Activated effector memory CD4-positive, alpha-beta T cell treated with anti-CD3 and anti-CD28 coated beads, Interleukin-2, amount 50 U/mL, for 16 hours (primary cell): ENCODE measurements around the gene ADAR.

ENCODE experiments used
- DNase-seq: peaks from one replicate; pipeline ENCODE4 v3.0.0-alpha.2; 2020

ADAR gene

DNA sequence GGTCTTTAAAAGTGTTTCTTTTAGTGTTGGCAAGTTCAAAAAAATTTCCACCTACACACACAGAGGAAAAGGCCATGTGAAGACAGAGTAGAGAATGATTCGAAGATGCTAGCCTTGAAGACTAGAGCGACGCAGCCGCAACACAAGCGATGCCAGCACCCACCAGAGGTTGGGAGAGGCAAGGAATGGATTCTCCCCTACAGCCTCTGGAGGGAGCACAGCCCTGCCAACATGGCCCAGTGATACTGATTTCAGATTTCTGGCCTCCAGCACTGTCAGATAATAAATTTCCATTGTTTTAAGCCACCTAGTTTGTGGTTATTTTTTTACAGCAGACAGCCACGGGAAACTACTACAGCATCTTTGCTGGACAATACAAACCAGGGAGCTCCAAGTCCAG lies 6.9 kb upstream of the ADAR start:
- no peak for DNase-seq

DNA sequence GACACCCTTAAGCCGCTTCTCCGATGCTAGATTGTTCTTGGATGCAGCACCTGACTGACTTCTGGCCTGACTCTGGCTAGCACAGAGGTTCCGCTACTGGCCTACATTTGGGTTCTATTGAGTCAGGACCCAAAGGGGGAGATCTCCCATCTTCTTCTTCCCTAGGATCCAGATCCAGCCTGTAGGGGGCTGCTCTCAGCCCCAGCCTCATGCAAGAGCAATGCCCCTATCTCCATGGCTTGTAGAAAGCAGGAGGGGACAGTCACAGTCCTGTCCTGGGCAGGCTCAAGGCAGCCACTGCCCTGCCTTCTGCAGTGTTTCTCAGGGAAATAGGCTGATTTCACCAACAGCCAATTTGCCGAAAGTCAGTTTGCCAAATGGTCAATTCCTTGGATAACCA lies 6.3 kb upstream of the ADAR start:
- DNase-seq: no peak

DNA sequence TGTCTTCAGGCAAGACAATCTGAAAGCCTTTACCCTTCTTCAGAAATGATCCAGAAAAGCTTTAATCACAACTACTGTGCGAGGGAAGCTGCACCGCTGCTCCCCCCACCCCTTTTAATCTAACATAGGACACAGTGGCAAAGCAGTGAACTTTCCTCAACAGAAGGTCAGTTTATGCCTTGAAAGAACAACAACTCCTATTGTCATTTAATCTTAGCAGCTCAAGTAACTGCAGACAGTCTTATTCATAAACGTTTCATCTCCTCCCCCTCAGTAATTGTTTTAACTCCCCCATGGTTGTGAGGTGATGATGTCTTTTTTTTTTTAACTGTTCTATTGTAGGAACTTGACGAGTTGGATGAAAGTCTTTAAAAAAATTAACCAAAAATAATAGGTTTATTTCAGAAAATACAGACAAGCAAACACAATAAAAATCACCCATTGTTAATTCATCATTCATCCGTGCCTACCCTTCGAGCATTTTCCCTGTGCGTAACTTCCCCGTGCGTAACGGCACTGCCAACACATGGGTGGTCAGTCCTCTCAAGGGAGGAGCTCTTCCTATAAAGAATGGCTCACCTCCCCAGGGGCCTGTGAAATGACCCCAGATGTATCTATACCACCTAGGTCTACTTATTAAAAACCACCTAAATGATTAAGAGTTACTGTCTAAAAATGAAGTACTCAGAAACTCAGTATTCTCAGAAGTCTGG lies 3.3 kb upstream of the ADAR start:
- no peak for DNase-seq

DNA sequence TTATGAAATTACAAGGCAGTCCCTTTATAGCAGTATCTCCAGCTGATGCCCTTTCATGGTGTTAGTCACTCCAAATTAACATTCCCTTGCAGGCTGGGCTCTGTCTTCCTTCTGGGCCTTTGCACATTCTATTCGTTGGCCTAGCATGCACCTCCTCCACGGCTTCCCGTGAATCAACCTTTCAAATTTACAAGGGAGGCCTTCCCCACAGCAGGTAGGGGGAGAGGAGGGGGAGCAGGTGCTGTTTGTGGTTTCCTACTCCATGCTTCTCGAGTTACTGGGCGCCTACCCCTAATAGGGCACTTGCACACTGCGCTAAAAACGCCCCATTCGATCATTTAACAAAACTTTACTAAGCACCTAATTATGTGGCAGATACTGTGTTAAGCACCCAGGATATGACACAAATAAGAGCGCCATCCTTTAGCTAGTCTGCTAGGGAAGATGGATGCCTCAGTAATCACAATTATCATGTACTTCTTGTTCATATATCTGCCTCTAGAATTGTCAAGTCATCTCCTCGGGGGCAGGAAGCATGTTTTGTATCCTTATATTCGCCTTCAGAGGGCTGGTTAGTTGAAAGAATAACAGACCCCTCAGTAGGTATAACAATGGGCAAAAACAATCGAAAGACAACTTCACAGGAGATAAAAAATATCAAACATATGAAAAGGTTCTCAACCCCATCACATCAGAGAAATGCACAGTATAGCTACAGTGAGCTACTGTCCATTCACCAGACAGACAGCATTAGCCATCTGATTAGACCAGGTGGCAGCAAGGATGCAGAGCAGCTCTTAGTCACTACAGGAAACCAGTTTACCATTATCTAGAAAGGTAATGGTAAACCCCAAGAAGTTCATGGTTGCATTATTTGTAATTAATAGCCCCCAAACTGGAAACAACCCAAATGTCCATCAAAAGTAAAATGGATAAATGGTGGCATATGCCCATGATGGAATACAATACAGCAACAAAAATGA lies 1.7 kb upstream of the ADAR start:
- DNase-seq: peak; percentile 80

DNA sequence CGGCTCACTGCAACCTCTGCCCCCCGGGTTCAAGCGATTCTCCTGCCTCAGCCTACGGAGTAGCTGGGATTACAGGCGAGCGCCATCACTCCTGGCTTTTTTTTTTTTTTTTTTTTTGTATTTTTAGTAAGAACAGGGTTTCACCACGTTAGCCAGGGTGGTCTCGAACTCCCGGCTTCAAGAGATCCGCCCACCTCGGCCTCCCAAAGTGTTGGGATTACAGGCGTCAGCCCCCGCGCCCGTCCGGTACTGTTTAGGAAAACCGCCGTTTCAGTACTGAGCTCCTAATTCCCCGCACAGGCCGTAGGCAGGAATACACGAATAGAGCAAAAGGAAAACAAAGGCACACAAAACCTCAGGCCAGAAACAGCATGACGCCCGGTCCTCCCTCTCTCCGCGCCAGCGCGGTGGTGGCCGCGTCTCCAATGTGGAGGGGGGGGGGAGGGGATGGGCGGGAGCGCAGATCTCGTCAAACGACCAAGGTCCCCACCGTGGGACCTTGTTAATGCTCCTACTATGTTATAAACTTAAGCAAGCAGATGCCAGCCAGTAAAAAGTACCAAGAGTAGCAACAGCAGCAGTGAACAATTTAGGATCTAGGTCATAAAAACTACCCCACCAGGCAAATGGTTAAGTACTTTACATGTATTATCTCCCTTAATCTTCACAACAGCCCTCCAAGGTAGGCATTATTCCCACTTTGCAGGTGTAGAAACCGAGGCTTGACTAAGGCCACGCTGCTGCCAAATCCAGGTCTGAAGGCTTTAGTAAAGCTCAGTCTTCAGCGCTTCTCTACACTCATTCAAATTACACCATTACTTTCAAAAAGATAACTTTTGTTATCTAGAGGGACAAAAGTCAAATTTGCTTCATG lies 648 bp upstream of the ADAR start:
- peak; percentile 76 for DNase-seq

DNA sequence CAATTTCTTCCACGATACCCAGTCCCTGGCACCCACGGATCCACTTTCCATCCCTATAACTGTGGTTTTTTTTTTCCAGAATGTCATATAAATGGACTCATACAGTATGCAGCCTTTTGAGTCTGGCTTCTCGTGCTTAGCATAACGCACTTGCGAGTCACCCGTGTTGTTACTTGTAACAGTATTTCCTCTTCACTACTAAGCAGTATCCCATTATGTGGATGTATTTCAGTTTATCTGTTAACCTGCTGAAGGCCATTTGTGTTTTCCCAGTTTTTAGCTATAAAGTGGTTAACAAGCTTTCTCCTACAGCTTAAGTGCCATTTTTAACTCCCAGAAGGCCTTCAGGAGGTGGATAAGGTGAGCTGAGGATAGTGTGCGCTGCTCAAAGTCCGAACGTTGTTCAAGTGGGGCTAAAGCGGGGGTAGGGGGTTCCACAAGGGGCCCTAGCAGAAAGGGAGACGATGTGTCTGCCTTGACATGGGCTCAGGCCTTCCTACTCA lies 829 bp downstream of the ADAR start:
- no peak for DNase-seq

DNA sequence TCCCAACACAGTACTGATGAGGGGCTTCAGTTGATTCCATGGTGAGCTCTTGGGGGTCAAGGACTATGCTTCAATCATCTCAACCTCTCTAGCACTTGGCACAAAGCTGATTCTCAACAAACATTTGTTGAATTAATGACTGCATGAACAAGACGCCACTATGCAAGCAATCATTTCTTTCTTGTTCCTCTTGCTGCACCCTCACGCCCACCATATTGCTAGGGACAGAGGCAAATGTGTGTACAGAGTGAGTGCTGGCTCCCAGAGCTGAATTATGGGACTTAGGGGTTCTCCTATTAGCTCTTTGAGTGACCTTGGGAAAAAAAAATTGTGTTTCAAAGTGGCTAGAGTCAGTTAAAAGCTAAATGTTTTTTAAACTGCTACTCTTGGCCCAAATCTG lies 2.5 kb downstream of the ADAR start:
- DNase-seq: no peak

DNA sequence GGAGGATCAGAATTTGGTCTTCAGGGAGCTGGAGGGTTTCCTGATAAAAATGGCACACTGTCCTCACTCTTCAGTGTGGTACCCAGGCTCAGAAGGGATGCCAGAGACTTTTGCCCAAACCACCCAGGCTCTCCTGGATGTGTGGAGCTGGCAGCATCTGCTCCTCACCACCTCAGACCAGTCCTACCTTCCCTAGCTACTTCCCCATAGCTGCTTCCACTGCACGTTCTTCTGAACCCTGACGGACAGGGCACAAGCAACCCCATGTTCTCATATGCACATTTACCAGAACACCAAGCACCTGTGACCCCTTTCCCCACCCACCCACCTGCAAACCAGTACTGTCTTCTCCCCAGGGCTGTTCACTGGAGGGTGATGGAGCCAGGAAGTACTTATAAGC lies 4.7 kb downstream of the ADAR start:
- no peak for DNase-seq

DNA sequence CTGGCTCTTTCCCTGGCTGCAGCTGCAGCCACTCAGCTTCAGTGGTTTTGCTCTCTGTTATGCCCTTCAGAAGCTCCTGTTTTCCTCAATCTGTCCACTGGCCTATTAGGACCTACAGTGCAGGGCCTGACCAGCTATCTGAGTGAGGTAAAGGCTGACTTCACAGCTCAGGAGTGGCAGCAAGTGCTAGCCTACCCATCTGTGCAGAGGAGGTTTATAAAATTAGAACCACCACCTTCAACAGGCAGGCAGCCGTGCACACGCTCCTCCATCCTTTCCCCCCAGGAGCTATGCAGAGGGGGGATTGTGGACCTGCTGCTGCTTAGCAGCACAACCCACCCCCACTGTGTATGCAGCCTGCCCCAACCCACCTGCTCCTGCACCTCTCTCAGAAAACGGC lies 8.3 kb downstream of the ADAR start:
- DNase-seq: no peak

DNA sequence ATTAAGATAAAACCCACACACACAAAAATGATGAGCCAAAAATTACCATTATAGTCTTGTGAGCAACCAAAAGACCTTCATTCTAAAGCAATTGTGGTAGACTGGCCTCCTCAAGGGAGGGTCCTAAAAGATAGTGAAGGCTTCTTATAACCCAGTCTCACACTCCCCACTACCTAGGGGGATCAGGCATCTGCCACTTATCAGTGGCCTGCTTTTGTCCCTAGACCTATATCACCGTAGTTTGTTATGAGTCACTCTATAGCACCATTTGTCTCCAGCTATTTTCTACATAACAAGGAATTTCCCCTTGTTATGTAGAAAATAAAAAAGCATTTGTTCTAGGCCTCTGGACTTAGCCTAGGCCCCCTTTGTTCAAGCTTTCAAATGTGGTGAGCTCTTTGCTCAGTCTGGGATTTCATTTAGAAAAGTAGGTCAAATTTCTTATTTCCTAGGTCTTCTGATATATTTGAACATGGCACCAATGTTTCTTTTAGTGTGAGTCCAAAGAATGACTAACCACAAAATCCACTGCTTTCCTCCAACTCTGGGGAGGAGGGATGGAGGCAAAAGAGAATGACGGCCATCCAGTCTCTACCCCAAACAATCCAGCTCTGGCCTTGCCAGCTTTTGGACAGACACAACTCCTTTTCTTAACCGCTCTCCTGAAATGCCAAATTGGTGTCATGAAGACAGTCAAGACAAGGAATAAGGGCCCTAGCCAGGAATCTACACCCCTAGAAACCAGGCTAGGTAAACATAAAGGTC lies 8.9 kb downstream of the ADAR start:
- no peak for DNase-seq

DNA sequence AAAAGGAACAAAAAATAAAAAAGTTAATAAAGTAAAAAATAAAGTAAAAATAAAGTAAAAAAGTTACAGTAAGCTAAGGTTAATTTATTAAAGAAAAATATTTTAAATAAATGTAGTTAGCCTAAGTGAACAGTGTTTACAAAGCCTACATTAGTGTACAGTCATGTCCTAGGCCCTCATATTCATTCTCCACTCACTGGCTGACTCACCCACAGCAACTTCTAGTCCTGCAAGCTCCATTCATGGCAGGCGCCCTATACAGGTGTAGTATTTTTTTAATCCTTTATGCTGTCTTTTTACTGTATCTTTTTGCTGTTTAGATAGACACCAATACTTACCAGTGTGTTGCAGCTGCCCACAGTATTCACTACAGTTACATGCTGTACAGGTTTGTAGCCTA lies 12.4 kb downstream of the ADAR start:
- DNase-seq: no peak

DNA sequence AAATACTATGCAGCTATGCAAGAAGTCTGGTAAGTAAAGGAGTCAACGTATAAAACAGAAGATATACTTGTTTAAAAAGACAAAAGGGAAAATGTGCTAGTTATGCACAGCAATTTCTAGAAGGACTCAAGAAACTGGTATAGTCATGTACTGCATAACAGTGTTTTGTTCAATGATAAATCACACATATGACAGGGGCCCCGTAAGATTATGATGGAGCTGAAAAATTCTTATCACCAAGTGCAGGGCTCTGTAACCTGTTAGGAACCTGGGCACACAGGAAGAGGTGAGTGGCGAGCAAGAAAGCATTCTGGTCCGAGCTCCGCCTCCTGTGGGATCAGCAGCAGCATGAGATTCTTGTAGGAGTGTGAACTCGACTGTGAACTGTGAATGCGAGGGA lies 13.2 kb downstream of the ADAR start:
- no peak for DNase-seq

DNA sequence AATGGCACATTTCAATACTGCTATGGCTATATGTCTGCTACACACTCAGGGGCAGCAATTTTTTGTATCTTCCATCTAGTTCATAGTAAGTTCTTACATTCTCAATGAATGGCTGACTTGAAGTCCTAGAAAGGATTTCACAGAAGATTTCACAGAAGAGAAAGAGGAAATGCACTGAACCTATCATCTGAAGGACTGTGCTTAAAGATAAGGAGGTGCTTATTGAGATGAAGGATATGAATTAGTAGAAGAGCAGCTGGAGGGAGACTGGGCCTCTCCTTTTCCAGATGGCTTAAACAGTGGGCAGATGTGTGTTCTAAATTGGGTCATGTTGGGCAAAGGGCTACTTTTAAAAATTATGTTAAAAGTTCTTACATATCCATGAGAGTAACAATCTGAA lies 14.6 kb downstream of the ADAR start:
- no peak for DNase-seq

DNA sequence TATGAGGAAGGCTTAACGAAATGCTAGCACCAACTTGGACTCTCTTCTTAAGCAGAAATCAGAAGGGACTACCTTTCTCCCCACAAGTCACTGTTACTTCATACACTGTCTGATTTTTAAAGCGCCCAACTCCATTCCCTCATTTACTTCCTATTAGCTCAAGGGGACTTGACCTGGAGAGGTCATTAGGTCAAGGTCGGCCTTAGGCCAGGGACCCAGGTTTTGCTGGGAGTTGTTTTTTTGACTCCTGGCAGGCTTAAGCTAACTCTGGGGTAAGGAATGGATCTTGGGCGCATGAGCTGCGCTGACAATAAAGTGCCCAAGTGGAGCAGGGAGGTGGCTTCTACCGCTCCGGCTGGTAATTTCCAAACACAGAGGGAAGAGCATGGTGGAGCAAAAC lies 16.8 kb downstream of the ADAR start:
- DNase-seq: no peak

DNA sequence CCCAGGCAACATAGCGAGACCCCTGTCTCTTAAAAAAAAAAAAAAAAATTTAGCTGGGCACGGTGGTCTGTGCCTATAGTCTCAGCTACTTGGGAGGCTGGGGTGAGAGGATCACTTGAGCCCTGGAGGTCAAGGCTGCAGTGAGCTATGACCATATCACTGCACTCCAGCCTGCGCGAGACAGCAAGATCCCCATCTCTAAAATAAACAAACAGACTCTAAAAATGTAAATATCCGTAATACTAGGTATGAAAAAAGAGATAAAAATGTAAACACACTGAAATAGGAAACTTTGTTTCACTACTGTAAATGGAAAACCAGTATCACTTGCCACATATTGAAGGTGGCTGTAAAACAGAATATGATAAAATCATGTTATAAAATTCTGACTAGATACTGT lies 17.2 kb downstream of the ADAR start:
- DNase-seq: no peak

DNA sequence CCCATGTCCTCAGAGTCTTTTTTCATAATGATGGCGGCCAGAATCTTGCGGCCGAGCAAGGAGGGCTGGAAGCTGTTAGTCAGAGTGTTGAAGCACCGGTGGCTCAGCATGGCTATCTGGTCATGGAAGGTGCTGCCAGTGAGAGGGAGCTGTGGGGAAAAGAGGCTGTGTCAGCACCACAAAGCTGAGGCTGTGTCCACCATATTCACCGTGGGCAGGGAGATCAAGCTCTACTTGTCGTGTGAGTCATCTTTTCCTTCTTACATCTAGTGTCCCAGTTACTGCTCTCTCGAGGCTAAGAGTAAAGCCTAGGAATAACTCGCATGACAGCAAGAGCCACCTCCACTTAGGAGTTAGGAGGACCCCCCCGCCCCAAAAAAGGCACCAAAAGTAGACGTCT lies 18.2 kb downstream of the ADAR start:
- no peak for DNase-seq

DNA sequence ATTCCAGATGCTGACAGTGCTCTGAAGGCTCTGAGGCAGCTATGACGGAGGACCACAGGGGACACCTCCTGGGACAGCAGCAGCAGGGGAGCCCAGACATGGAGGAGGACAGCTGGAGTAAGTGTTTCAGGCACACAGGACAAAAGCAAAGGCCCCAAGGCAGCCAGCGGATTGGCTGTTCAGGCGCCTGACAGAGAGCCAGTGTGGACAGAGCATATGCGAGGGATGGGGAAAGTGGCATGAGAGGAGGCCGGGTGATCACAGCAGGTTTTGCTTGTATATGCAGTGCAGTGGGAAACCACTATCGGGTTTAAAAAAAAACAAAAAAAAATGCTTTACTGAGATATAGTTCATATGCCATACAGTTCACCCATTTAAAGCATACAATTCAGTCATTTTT lies 21.3 kb downstream of the ADAR start:
- DNase-seq: no peak

DNA sequence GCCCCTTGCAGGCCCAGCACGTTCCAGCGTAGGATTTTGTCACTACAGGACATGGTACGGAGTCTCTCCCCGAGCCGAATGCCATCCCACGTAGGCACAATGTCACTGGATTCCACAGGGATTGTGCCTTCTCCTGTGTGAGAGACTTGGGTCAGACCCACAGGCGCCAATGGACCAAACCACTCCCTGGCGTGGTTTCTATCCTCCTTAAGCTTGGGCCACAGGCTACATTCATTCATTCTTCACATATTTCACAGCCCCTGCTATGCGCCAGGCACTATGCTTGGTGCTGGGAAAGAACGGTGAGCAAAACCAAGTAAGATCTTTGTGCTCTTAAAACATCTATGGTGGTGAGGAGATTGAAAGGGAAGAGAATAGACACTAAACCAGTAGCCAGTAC lies 21.8 kb downstream of the ADAR start:
- no peak for DNase-seq

DNA sequence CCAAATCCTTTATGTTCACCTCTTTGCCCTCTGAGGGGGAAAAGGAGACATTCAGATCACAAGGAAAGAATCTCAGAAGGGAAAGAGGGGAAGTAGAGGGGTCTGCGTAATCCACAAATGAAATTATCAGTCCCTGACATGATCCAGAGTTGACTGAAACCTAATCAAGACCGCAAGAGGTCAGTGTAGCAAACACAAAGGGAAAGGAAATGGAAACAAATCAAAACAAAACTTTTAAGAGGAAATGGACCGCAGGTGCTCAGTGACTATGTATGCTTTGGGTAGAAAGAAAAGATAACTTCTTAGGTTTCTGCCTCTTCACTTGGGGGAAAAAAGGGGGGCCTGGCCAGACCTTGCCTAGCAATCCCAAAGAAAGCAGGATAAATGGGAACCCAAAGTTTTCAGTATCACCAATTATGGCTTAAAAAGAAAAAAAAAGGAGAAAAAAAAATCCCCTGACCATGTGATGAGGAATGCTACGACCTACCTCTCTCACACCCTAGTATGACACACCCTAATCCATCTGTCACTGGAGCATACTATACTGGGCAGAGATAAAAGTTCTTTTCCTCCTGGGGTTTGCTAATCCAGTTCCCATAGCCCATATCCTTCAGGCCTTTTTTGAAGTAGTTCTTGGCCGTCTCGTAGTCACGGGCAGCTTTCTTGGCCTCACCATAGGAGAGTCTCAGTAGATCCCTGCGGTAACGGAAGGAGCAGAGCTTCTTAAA lies 23.6 kb downstream of the ADAR start:
- no peak for DNase-seq

DNA sequence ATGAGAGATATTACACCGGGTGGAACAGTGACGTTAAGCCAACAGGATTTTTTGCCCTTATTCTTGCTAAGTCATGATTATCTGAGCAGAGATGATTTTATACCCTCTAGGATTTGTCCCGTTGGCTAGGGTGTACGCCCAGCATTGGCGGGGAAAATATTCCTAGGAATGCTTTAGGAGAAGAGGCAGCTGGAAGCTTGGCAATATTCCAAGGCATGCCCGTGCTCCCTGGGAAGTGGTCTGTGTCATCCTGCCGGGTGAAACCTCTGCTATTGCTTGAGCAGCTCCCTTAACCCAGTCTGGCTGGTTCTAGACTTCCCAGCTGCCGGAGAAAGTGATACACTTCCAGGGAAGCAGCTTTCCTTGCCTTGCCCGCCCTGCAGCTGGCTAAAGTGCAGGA lies 24.2 kb downstream of the ADAR start:
- no peak for DNase-seq

DNA sequence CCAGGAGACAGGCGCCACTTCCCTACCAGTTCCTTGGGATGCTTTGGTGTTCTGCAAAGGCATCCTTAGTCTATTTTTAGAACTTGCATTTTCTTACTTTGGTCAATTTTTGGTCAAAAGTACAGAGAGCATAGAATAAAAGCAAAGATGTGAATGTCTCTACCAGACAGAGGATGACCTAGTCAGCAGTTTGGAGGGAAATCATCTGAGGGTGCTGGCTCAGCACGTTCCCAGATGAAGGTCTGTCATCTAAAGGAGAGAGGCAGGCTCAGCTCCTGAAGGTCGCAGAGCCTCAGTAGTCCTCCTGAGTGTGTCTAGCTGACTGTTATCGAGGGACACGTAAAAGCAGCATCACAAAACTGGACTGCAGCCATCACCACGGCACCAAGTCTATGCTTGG lies 25.1 kb downstream of the ADAR start:
- DNase-seq: no peak

DNA sequence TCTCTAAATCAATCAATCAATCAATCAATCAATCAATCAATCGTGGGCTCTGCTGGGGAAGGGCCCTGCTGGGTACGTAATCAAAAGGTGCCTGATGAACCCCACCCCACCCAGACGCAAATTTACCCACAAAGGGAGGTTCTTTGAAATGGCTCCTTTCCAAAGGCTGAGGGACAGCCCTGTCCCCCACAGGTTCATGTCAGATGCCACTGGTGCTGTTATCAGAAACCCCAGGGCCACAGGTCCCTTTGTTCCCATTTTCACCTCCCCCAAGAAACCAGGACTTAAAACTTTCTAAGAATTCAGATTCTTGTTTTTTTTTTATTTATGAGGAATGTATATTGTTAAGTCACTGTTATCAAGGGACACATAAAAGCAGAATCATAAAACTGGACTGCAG lies 26.2 kb downstream of the ADAR start:
- DNase-seq: no peak
